Esophagus (tissue), 2 donors: Measurements from ENCODE around the gene F7. TPM values are rescaled to one million over a fixed set of nuclear protein-coding genes. Genes with fewer than 3 reads are reported as not detected.

Experiments used
- H3K27ac ChIP-seq, 2 donors: one replicate each; pipeline ENCODE4 v1.5.1; 2013; ENCODE audit warnings: low read depth in 2 of 2, mild to moderate bottlenecking in 2 of 2, inconsistent platforms in 1 of 2, low read length in 1 of 2, moderate library complexity in 1 of 2
- H3K27me3 ChIP-seq, 2 donors: one replicate each; pipeline ENCODE4 v1.6.1; 2013; ENCODE audit warnings: low read length in 2 of 2, control low read depth in 1 of 2, mild to moderate bottlenecking in 1 of 2; ENCODE audit not compliant: insufficient read depth in 2 of 2, control insufficient read depth in 1 of 2
- H3K36me3 ChIP-seq, 2 donors: one replicate each; pipeline ENCODE4 v1.6.1; 2013; ENCODE audit warnings: low read length in 1 of 2; ENCODE audit not compliant: control insufficient read depth in 2 of 2, insufficient read depth in 2 of 2
- H3K4me1 ChIP-seq, 2 donors: one replicate each; pipeline ENCODE4 v1.6.1; 2013; ENCODE audit warnings: low read length in 1 of 2; ENCODE audit not compliant: control insufficient read depth in 2 of 2, insufficient read depth in 2 of 2
- H3K4me3 ChIP-seq, 2 donors: one replicate each; pipeline ENCODE4 v1.5.1; 2013; ENCODE audit warnings: low read length in 2 of 2, mild to moderate bottlenecking in 2 of 2, low read depth in 1 of 2, moderate library complexity in 1 of 2
- H3K9me3 ChIP-seq, 2 donors: one replicate each; pipeline ENCODE4 v1.6.1; 2013; ENCODE audit warnings: mild to moderate bottlenecking in 2 of 2, low read depth in 1 of 2, low read length in 1 of 2, moderate library complexity in 1 of 2; ENCODE audit not compliant: control insufficient read depth in 2 of 2, insufficient read depth in 1 of 2
- WGBS, 2 donors: extraction: QIAGEN DNeasy Blood & Tissue Kit; methylation state at CpG; one replicate each; pipeline ENCODE4 v1.1.7; 2013; 5-methylcytosine and 5-hydroxymethylcytosine counted together
- polyA plus RNA-seq, 2 donors: library from polyadenylated mRNA; stranded (reverse); fragments of 200-250 nt; gene quantifications; one replicate each; pipeline ENCODE4 v1.2.3, GENCODE V29; 2013
- donor health status: healthy with polysubstance abuse.
- donor health status: Bipolar disorder and iron deficiency.

The F7 gene
- polyA plus RNA-seq, 2 donors = 0.01 TPM; not detected in 1

- peaks cover 0 to 2% of the 10 kb centered on the region in 2 donors for H3K4me1 ChIP-seq
- peaks cover 0 to 4% of the 10 kb centered on the region in 2 donors for H3K9me3 ChIP-seq
- WGBS, 2 donors = 81% methylated on average over 17 to 18 of the region's 18 CpGs
- no peak overlapping the region for H3K4me3 ChIP-seq
- H3K27me3 ChIP-seq = no peaks in the 10 kb centered on the region
- no peaks in the 10 kb centered on the region for H3K36me3 ChIP-seq
- H3K27ac ChIP-seq = no peak overlapping the region
Measured at GRCh38 chr13:113141601-113141970, 36.0 kb downstream of the F7 start.

GRCh38 chr13:113142876-113143275 lies 37.3 kb downstream of the F7 start:
- Histone ChIP-seq H3K36me3 (no peaks in the 10 kb centered on the region), H3K27me3 (no peaks in the 10 kb centered on the region), H3K4me1 (peaks cover 0 to 2% of the 10 kb centered on the region in 2 donors), H3K9me3 (peaks cover 0 to 4% of the 10 kb centered on the region in 2 donors), H3K27ac (no peak overlapping the region), H3K4me3 (no peak overlapping the region)
- WGBS, 2 donors = 78 to 90% methylated on average over 7 of the region's 7 CpGs

GRCh38 chr13:113143466-113144254 lies 38.1 kb downstream of the F7 start:
- Histone ChIP-seq H3K4me3 (no peak overlapping the region), H3K9me3 (peaks cover 0 to 4% of the 10 kb centered on the region in 2 donors), H3K4me1 (peaks cover 0 to 2% of the 10 kb centered on the region in 2 donors), H3K27me3 (no peaks in the 10 kb centered on the region), H3K36me3 (no peaks in the 10 kb centered on the region), H3K27ac (no peak overlapping the region)
- WGBS, 2 donors = 85 to 86% methylated on average over 39 of the region's 39 CpGs

GRCh38 chr13:113144255-113144629 lies 38.7 kb downstream of the F7 start:
- H3K4me3 ChIP-seq = no peak overlapping the region
- 81 to 89% methylated on average over 12 of the region's 12 CpGs for WGBS, 2 donors

GRCh38 chr13:113145496-113145895 lies 39.9 kb downstream of the F7 start:
- Histone ChIP-seq H3K4me3 (no peak overlapping the region), H3K9me3 (peaks cover 0 to 4% of the 10 kb centered on the region in 2 donors), H3K27me3 (no peaks in the 10 kb centered on the region), H3K27ac (no peak overlapping the region), H3K4me1 (no peaks in the 10 kb centered on the region), H3K36me3 (no peaks in the 10 kb centered on the region)
- 79 to 81% methylated on average over 12 of the region's 12 CpGs for WGBS, 2 donors

More at GRCh38 chr13:113144255-113144629, 38.7 kb downstream of the F7 start:
- Histone ChIP-seq H3K9me3 (peaks cover 0 to 4% of the 10 kb centered on the region in 2 donors), H3K27ac (no peak overlapping the region), H3K27me3 (no peaks in the 10 kb centered on the region), H3K36me3 (no peaks in the 10 kb centered on the region), H3K4me1 (peaks cover 0 to under 1% of the 10 kb centered on the region in 2 donors)

GRCh38 chr13:113145911-113146598 lies 40.5 kb downstream of the F7 start:
- Histone ChIP-seq H3K4me3 (no peak overlapping the region), H3K27ac (no peak overlapping the region), H3K27me3 (no peaks in the 10 kb centered on the region), H3K4me1 (no peaks in the 10 kb centered on the region), H3K36me3 (no peaks in the 10 kb centered on the region), H3K9me3 (peaks cover 0 to 2% of the 10 kb centered on the region in 2 donors)
- WGBS, 2 donors = 83 to 84% methylated on average over 15 of the region's 15 CpGs

GRCh38 chr13:113146750-113147149 lies 41.2 kb downstream of the F7 start:
- H3K27me3 ChIP-seq = no peaks in the 10 kb centered on the region
- WGBS, 2 donors = 84 to 86% methylated on average over 9 of the region's 9 CpGs
- no peaks in the 10 kb centered on the region for H3K9me3 ChIP-seq
- H3K27ac ChIP-seq = no peak overlapping the region
- no peak overlapping the region for H3K4me3 ChIP-seq
- no peaks in the 10 kb centered on the region for H3K4me1 ChIP-seq
- H3K36me3 ChIP-seq = no peaks in the 10 kb centered on the region

- no peaks in the 10 kb centered on the region for H3K27me3 ChIP-seq
- H3K27ac ChIP-seq = no peak overlapping the region
- H3K4me1 ChIP-seq = no peaks in the 10 kb centered on the region
- WGBS, 2 donors = 78 to 81% methylated on average over 8 of the region's 8 CpGs
- no peak overlapping the region for H3K4me3 ChIP-seq
- H3K9me3 ChIP-seq = no peaks in the 10 kb centered on the region
- H3K36me3 ChIP-seq = no peaks in the 10 kb centered on the region
Measured at GRCh38 chr13:113147206-113147605, 41.6 kb downstream of the F7 start.

- H3K36me3 ChIP-seq = no peaks in the 10 kb centered on the region
- H3K27ac ChIP-seq = no peak overlapping the region
- H3K9me3 ChIP-seq = no peaks in the 10 kb centered on the region
- no peak overlapping the region for H3K4me3 ChIP-seq
- H3K4me1 ChIP-seq = peaks cover 0 to 7% of the 10 kb centered on the region in 2 donors
- WGBS, 2 donors = 93 to 95% methylated on average over 13 of the region's 13 CpGs
- no peaks in the 10 kb centered on the region for H3K27me3 ChIP-seq
Measured at GRCh38 chr13:113148407-113148806, 42.8 kb downstream of the F7 start.
